Neural progenitor cell (in vitro differentiated cells): ENCODE results near the gene DEXI. TPM values are rescaled to one million over a fixed set of nuclear protein-coding genes. Genes with fewer than 3 reads are reported as not detected.
"Not testable (repeated sequence)": the region's sequence is repeated elsewhere in the genome, so short reads cannot be mapped to it uniquely, and the experiment has no call there.

Source experiments
- DNase-seq: peaks from one replicate; pipeline ENCODE4 v3.0.0-alpha.2; 2016; ENCODE audit warnings: low spot score
- H2AFZ ChIP-seq: fragments of 200-600 bp; sonication (generic); replicated peaks from 2 replicates; pipeline ENCODE4 v1.6.1; 2016; ENCODE audit warnings: antibody characterized with exemption
- H3F3A ChIP-seq: fragments of 200-600 bp; sonication (generic); 2 replicates; pipeline ENCODE4 v1.6.1; 2016; ENCODE audit warnings: antibody characterized with exemption, low read depth
- H3K27ac ChIP-seq: fragments of 200-600 bp; sonication (generic); 2 replicates; pipeline ENCODE4 v1.5.1; 2016; ENCODE audit warnings: mild to moderate bottlenecking
- H3K27me3 ChIP-seq: fragments of 200-600 bp; sonication (generic); 2 replicates; pipeline ENCODE4 v1.6.1; 2016; ENCODE audit warnings: mild to moderate bottlenecking, moderate library complexity
- H3K36me3 ChIP-seq: fragments of 200-600 bp; sonication (generic); 2 replicates; pipeline ENCODE4 v1.5.1; 2016
- H3K4me1 ChIP-seq: fragments of 200-600 bp; sonication (generic); 2 replicates; pipeline ENCODE4 v1.6.1; 2016; ENCODE audit warnings: mixed run types
- H3K4me2 ChIP-seq: fragments of 200-600 bp; sonication (generic); 2 replicates; pipeline ENCODE4 v1.6.1; 2016
- H3K4me3 ChIP-seq: fragments of 200-600 bp; sonication (generic); 2 replicates; pipeline ENCODE4 v1.5.1; 2016
- H3K79me2 ChIP-seq: fragments of 200-600 bp; sonication (generic); 2 replicates; pipeline ENCODE4 v1.6.1; 2016; ENCODE audit warnings: low read depth
- H3K9ac ChIP-seq: fragments of 200-600 bp; sonication (generic); 2 replicates; pipeline ENCODE4 v1.6.1; 2016
- H3K9me3 ChIP-seq: fragments of 200-600 bp; sonication (generic); 2 replicates; pipeline ENCODE4 v1.5.1; 2016; ENCODE audit warnings: low read depth
- H4K20me1 ChIP-seq: fragments of 200-600 bp; sonication (generic); 2 replicates; pipeline ENCODE4 v1.6.1; 2016; ENCODE audit warnings: low read depth
- H3K27ac Mint-ChIP-seq: 3 replicates; pipeline ENCODE4 v1.8.0; 2021; ENCODE audit warnings: mixed read lengths
- H3K27me3 Mint-ChIP-seq: 2 replicates; pipeline ENCODE4 v1.8.0; 2022; ENCODE audit warnings: low read depth, mild to moderate bottlenecking, inconsistent platforms, moderate library complexity, mixed read lengths; ENCODE audit not compliant: insufficient read depth
- H3K36me3 Mint-ChIP-seq: 3 replicates; pipeline ENCODE4 v1.8.0; 2021; ENCODE audit warnings: mixed read lengths
- H3K4me1 Mint-ChIP-seq: 3 replicates; pipeline ENCODE4 v1.8.0; 2021; ENCODE audit warnings: mixed read lengths
- H3K4me3 Mint-ChIP-seq: 3 replicates; pipeline ENCODE4 v1.8.0; 2021; ENCODE audit warnings: mild to moderate bottlenecking, moderate library complexity, mixed read lengths
- H3K9me3 Mint-ChIP-seq: 3 replicates; pipeline ENCODE4 v1.8.0; 2020; ENCODE audit warnings: mixed read lengths
- EZH2 ChIP-seq: fragments of 200-600 bp; sonication (generic); IDR thresholded peaks from 2 replicates; pipeline ENCODE4 v1.6.1; 2017; ENCODE audit warnings: antibody characterized with exemption, mild to moderate bottlenecking, moderate library complexity
- EZH2phosphoT487 ChIP-seq: fragments of 200-600 bp; sonication (generic); IDR thresholded peaks from 2 replicates; pipeline ENCODE4 v1.6.1; 2017; ENCODE audit warnings: antibody characterized with exemption
- total RNA-seq: library from RNA; depleted of rRNA; stranded (reverse); fragments of >200 nt; gene quantifications from 2 replicates; pipeline ENCODE4 v1.2.3, GENCODE V29; 2015; ENCODE audit warnings: low replicate concordance
- TF ChIP-seq, protein P1 (sequence below): fragments of 200-600 bp; sonication (generic); IDR thresholded peaks from 2 replicates; pipeline ENCODE4 v1.5.1; 2017; ENCODE audit warnings: antibody characterized with exemption, mild to moderate bottlenecking

The DEXI gene
- total RNA-seq, 1 donor from 2014 or later: 16.4 TPM

DNA sequence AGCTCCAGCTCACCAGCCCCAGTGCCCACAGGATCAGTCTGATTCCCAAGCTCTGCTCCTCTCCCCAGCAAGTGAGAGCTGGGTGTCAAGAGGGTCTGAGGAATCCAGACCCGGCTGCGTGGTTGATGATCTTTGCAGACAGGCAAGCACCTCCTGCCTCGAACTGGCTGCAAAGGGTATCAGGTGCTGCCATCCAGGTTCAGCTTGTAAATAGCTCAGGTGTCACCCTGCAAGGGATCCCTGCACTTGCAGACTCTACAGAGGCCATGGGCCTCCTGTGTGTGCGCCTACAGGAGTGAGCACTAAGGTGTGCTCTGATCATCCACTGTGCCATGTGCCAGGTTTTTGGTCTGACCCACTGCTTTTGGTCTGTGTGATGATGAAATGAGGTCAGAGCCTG, 16.2 kb downstream of the DEXI start:
- no peaks in the 10 kb centered on the region for H3K4me1 Mint-ChIP-seq
- Histone ChIP-seq H3K27ac (no peak overlapping the region), H3K4me3 (no peak overlapping the region), H3K4me1 (no peaks in the 10 kb centered on the region), H3K9ac (no peak overlapping the region), H3K9me3 (no peaks in the 10 kb centered on the region), H3K36me3 (no peaks in the 10 kb centered on the region), H2AFZ (no peak overlapping the region), H3K79me2 (no peaks in the 10 kb centered on the region), H3K27me3 (no peaks in the 10 kb centered on the region), H4K20me1 (peaks cover 6% of the 10 kb centered on the region), H3K4me2 (no peak overlapping the region), H3F3A (no peaks in the 10 kb centered on the region)
- TF ChIP-seq EZH2phosphoT487: no peak
- TF ChIP-seq EZH2: no peak
- TF ChIP-seq, protein P1, sequence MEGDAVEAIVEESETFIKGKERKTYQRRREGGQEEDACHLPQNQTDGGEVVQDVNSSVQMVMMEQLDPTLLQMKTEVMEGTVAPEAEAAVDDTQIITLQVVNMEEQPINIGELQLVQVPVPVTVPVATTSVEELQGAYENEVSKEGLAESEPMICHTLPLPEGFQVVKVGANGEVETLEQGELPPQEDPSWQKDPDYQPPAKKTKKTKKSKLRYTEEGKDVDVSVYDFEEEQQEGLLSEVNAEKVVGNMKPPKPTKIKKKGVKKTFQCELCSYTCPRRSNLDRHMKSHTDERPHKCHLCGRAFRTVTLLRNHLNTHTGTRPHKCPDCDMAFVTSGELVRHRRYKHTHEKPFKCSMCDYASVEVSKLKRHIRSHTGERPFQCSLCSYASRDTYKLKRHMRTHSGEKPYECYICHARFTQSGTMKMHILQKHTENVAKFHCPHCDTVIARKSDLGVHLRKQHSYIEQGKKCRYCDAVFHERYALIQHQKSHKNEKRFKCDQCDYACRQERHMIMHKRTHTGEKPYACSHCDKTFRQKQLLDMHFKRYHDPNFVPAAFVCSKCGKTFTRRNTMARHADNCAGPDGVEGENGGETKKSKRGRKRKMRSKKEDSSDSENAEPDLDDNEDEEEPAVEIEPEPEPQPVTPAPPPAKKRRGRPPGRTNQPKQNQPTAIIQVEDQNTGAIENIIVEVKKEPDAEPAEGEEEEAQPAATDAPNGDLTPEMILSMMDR: no peak
- no peak overlapping the region for H3K27ac Mint-ChIP-seq
- no peak for DNase-seq
- no peaks in the 10 kb centered on the region for H3K9me3 Mint-ChIP-seq
- no peak overlapping the region for H3K4me3 Mint-ChIP-seq
- peaks cover 2% of the 10 kb centered on the region for H3K27me3 Mint-ChIP-seq
- peaks cover 5% of the 10 kb centered on the region for H3K36me3 Mint-ChIP-seq

DNA sequence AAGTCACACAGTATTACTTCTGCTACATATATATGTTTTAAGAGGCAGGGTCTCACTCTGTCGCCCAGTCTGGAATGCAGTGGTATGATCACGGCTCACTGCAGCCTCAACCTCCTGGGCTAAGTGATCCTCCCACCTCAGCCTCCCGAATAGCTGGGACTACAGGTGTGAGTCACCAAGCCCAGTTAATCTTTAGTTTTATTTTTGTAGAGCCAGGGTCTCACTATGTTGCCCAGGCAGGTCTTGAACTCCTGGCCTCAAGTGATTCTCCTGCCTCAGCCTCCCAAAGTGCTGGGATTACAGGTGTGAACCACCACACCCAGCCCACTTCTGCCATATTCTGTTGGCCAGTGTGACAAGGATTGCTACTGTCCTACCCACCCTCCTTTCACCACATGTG, 17.0 kb downstream of the DEXI start:
- not testable (repeated sequence) for H3K9me3 ChIP-seq, H3K27me3 Mint-ChIP-seq, H3K27ac Mint-ChIP-seq, H3K27ac ChIP-seq, H4K20me1 ChIP-seq, H3K4me1 Mint-ChIP-seq, H3K36me3 Mint-ChIP-seq, H3K4me3 ChIP-seq, H3K9ac ChIP-seq, DNase-seq, H2AFZ ChIP-seq, H3K9me3 Mint-ChIP-seq, H3F3A ChIP-seq, H3K4me2 ChIP-seq, H3K27me3 ChIP-seq, H3K79me2 ChIP-seq, H3K4me1 ChIP-seq, H3K36me3 ChIP-seq, H3K4me3 Mint-ChIP-seq

DNA sequence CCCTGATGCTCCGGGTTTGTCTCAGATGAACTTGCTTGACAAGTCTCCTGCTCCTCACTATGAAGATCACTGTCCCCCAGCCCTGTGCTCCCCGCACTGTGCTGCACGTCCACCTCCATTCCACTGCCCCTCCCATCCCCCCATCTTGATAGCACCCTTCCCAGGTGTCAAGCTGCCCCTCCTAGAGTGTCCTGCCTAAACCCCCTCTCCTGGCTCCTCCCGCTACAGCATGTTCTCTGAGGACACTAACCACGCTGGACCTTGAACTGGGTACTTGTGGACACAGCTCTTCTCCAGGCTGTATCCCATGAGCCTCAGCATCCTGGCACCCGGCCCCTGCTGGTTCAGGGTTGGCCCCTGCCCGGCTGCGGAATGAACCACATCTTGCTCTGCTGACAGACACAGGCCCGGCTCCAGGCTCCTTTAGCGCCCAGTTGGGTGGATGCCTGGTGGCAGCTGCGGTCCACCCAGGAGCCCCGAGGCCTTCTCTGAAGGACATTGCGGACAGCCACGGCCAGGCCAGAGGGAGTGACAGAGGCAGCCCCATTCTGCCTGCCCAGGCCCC, 18.5 kb downstream of the DEXI start:
- Histone ChIP-seq H4K20me1 (no peaks in the 10 kb centered on the region), H3K36me3 (no peaks in the 10 kb centered on the region), H3K4me2 (no peak overlapping the region), H3K79me2 (no peaks in the 10 kb centered on the region), H3K4me3 (no peak overlapping the region), H3K4me1 (no peaks in the 10 kb centered on the region), H3K9me3 (no peaks in the 10 kb centered on the region), H3F3A (no peaks in the 10 kb centered on the region), H3K27me3 (no peaks in the 10 kb centered on the region), H3K27ac (no peak overlapping the region), H3K9ac (no peak overlapping the region), H2AFZ (no peak overlapping the region)
- Mint-ChIP-seq H3K27ac (no peak overlapping the region), H3K4me3 (no peak overlapping the region), H3K9me3 (no peaks in the 10 kb centered on the region), H3K36me3 (peaks cover 5% of the 10 kb centered on the region), H3K4me1 (peaks cover 2% of the 10 kb centered on the region), H3K27me3 (peaks cover 2% of the 10 kb centered on the region)
- TF ChIP-seq EZH2 (no peak), EZH2phosphoT487 (no peak)
- TF ChIP-seq, protein P1: no peak
- no peak for DNase-seq

DNA sequence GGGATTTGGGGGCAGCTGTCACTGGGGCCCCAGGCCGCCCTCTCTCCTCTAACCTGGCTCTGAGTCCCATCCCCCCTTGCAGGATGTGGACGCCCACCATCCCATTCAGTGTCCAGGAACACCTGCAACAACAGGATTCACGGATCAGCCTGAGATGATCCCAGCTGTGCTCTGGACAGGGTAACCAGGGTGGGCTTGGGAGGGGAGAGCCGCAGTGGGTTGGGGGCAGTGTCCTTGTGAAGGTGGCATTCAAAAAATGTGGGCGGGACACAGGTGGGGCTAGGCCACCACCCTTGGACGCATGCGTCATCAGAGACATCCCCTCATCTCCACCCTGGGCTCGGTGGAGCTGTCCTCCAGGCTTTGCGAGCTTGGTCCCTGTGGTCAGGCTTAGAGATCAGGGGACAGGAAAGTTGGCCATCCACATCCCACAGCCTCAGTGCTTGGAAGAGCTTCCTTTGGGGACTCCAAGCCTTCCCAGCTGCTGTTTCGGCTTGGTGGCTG, 19.1 kb downstream of the DEXI start:
- DNase-seq: no peak
- Histone ChIP-seq H3K27ac (no peak overlapping the region), H4K20me1 (no peaks in the 10 kb centered on the region), H3K27me3 (no peaks in the 10 kb centered on the region), H3K4me1 (no peaks in the 10 kb centered on the region), H2AFZ (no peak overlapping the region), H3K36me3 (no peaks in the 10 kb centered on the region), H3F3A (no peaks in the 10 kb centered on the region), H3K79me2 (no peaks in the 10 kb centered on the region), H3K4me3 (no peak overlapping the region), H3K9ac (no peak overlapping the region), H3K9me3 (no peaks in the 10 kb centered on the region), H3K4me2 (no peak overlapping the region)
- Mint-ChIP-seq H3K27me3 (peaks cover 2% of the 10 kb centered on the region), H3K9me3 (no peaks in the 10 kb centered on the region), H3K4me3 (no peak overlapping the region), H3K36me3 (peaks cover 5% of the 10 kb centered on the region), H3K4me1 (peaks cover 4% of the 10 kb centered on the region), H3K27ac (no peak overlapping the region)
- TF ChIP-seq EZH2: no peak
